ENCODE results near the gene NBEAL1. TPM values are rescaled to one million over a fixed set of nuclear protein-coding genes. Genes with fewer than 3 reads are reported as not detected.

NBEAL1 gene
- total and polyA plus RNA-seq, 2 of the 8 experiments (the other 6 are each of a cell fraction or from before 2014, with no cell fraction given), result 2.3 to 10.7 TPM

- no peak for TF ChIP-seq HDAC2 (IDR thresholded peaks at IDR 0.05; ENCODE audit: borderline replicate concordance in 1 of 2, low read depth in 2 of 2, low read length in 2 of 2)
- TF ChIP-seq SRF (IDR thresholded peaks at IDR 0.05; ENCODE audit: low read depth, low read length), result no peak
- TF ChIP-seq JUN (IDR thresholded peaks at IDR 0.05; ENCODE audit: low read depth, low read length), result no peak
- no peak for TF ChIP-seq TCF12 (IDR thresholded peaks at IDR 0.05; ENCODE audit: low read depth, low read length)
- no peak for TF ChIP-seq JUND (IDR thresholded peaks at IDR 0.05; ENCODE audit: low read length)
- no peak for TF ChIP-seq TBP (IDR thresholded peaks at IDR 0.05; ENCODE audit: low read depth, low read length)
- TF ChIP-seq TEAD4 (IDR thresholded peaks at IDR 0.05; ENCODE audit: low read depth, low read length), result no peak
- TF ChIP-seq YY1 (IDR thresholded peaks at IDR 0.05; ENCODE audit: low read depth, low read length), result no peak
Measured at GRCh38 chr2:203045867-203046266, 31.2 kb downstream of the NBEAL1 start (continued).
